HUDEP-2 (cell line): ENCODE measurements around the gene RASGRF2.

Experiments used
- DNase-seq, 76 experiments: peaks; one replicate each; lab custom pipeline; 2025; ENCODE audit not compliant: unreplicated experiment in 76 of 76; lab: John Stamatoyannopoulos, UW

Gene RASGRF2

GRCh38 chr5:80953587-80953986, 6.6 kb upstream of the RASGRF2 start:
- no peak for DNase-seq

- DNase-seq, result no peak
Measured at GRCh38 chr5:80955082-80955590, 5.0 kb upstream of the RASGRF2 start.

GRCh38 chr5:80956272-80956671, 3.9 kb upstream of the RASGRF2 start:
- DNase-seq, result no peak

GRCh38 chr5:80957031-80957761, 3.0 kb upstream of the RASGRF2 start:
- DNase-seq, result no peak

GRCh38 chr5:80958616-80959015, 1.5 kb upstream of the RASGRF2 start:
- no peak for DNase-seq

GRCh38 chr5:80959138-80959537, 1.0 kb upstream of the RASGRF2 start:
- no peak for DNase-seq

- no peak for DNase-seq
Measured at GRCh38 chr5:80960531-80961375, 590 bp downstream of the RASGRF2 start.

- no peak for DNase-seq
Measured at GRCh38 chr5:80961376-80962281, 1.5 kb downstream of the RASGRF2 start.

GRCh38 chr5:80962630-80963520, 2.7 kb downstream of the RASGRF2 start:
- DNase-seq, result no peak

GRCh38 chr5:80963521-80963895, 3.3 kb downstream of the RASGRF2 start:
- no peak for DNase-seq

- DNase-seq, result no peak
Measured at GRCh38 chr5:80963966-80964481, 3.9 kb downstream of the RASGRF2 start.

- DNase-seq, result no peak
Measured at GRCh38 chr5:80964491-80964890, 4.3 kb downstream of the RASGRF2 start.

GRCh38 chr5:80964919-80965318, 4.8 kb downstream of the RASGRF2 start:
- DNase-seq, result no peak

GRCh38 chr5:80967500-80968181, 7.5 kb downstream of the RASGRF2 start:
- no peak for DNase-seq

- no peak for DNase-seq
Measured at GRCh38 chr5:80973027-80973426, 12.9 kb downstream of the RASGRF2 start.

GRCh38 chr5:80975065-80975464, 14.9 kb downstream of the RASGRF2 start:
- DNase-seq, result no peak

- DNase-seq, result no peak
Measured at GRCh38 chr5:80976985-80977384, 16.8 kb downstream of the RASGRF2 start.

- no peak for DNase-seq
Measured at GRCh38 chr5:80977764-80978163, 17.6 kb downstream of the RASGRF2 start.

- DNase-seq, result no peak
Measured at GRCh38 chr5:80978772-80979317, 18.7 kb downstream of the RASGRF2 start.
